CD8-positive, alpha-beta memory T cell (primary cell): ENCODE results near the gene ELANE. TPM values are rescaled to one million over a fixed set of nuclear protein-coding genes. Genes with fewer than 3 reads are reported as not detected.

ENCODE experiments used
- CTCF ChIA-PET: fragments of 350-600 bp; sonication (Branson Sonifier 250); formaldehyde crosslinking; loops from one replicate; lab custom pipeline; 2021; ENCODE audit warnings: antibody characterized with exemption; lab: Charles Lee
- POLR2A ChIA-PET: fragments of 350-600 bp; sonication (Branson Sonifier 250); formaldehyde crosslinking; loops from one replicate; lab custom pipeline; 2021; ENCODE audit warnings: antibody characterized with exemption; lab: Charles Lee
- DNase-seq, 5 donors: peaks; one replicate each; pipeline versions ENCODE4 v3.0.0 to v3.0.0-alpha.2; 2020 to 2022; ENCODE audit warnings: mixed read lengths in 1 of 5
- H3K27ac ChIP-seq: one replicate; pipeline ENCODE4 v1.7.0; 2013; ENCODE audit warnings: low read depth, mild to moderate bottlenecking, low read length, moderate library complexity
- H3K27me3 ChIP-seq: 2 replicates; pipeline ENCODE4 v1.7.0; 2013; ENCODE audit warnings: low read length, mild to moderate bottlenecking; ENCODE audit not compliant: insufficient read depth, poor library complexity, severe bottlenecking
- H3K36me3 ChIP-seq: 2 replicates; pipeline ENCODE4 v1.7.0; 2013; ENCODE audit warnings: mild to moderate bottlenecking, low read length, moderate library complexity; ENCODE audit not compliant: insufficient read depth
- H3K4me1 ChIP-seq: 2 replicates; pipeline ENCODE4 v1.7.0; 2013; ENCODE audit warnings: mild to moderate bottlenecking, low read length, moderate library complexity; ENCODE audit not compliant: insufficient read depth
- H3K4me3 ChIP-seq: 2 replicates; pipeline ENCODE4 v1.7.0; 2013; ENCODE audit warnings: mild to moderate bottlenecking, low read length
- H3K9me3 ChIP-seq: 2 replicates; pipeline ENCODE4 v1.7.0; 2013; ENCODE audit warnings: mild to moderate bottlenecking, low read length
- H3K27ac Mint-ChIP-seq, 8 donors: one replicate each; pipeline ENCODE4 v1.8.0; 2020 to 2021; ENCODE audit warnings: mixed read lengths in 8 of 8, mild to moderate bottlenecking in 6 of 8, inconsistent platforms in 3 of 8, moderate library complexity in 3 of 8
- H3K27me3 Mint-ChIP-seq, 2 donors: one replicate each; pipeline ENCODE4 v1.8.0; 2020 to 2021; ENCODE audit warnings: mixed read lengths in 2 of 2, mild to moderate bottlenecking in 1 of 2, moderate library complexity in 1 of 2
- H3K36me3 Mint-ChIP-seq, 3 donors: one replicate each; pipeline ENCODE4 v1.8.0; 2020 to 2021; ENCODE audit warnings: mixed read lengths in 3 of 3, inconsistent platforms in 1 of 3, mild to moderate bottlenecking in 1 of 3
- H3K4me1 Mint-ChIP-seq, 3 donors: one replicate each; pipeline ENCODE4 v1.8.0; 2020 to 2021; ENCODE audit warnings: mixed read lengths in 3 of 3, inconsistent platforms in 1 of 3, mild to moderate bottlenecking in 1 of 3
- H3K4me3 Mint-ChIP-seq, 7 donors: one replicate each; pipeline ENCODE4 v1.8.0; 2020 to 2021; ENCODE audit warnings: mixed read lengths in 7 of 7, mild to moderate bottlenecking in 6 of 7, moderate library complexity in 4 of 7, inconsistent platforms in 2 of 7
- H3K9me3 Mint-ChIP-seq, 5 donors: one replicate each; pipeline ENCODE4 v1.8.0; 2020 to 2022; ENCODE audit warnings: mixed read lengths in 5 of 5, mild to moderate bottlenecking in 3 of 5, moderate library complexity in 2 of 5, inconsistent platforms in 1 of 5
- polyA plus RNA-seq: library from polyadenylated mRNA; unstranded; fragments of 300-500 nt; fragmentation: Illumina TruSeq; gene quantifications from one replicate; pipeline ENCODE4 v1.2.3, GENCODE V29; 2021
- total RNA-seq, 2 experiments: library from RNA; stranded (reverse); gene quantifications; one replicate each; pipeline ENCODE4 v1.2.3, GENCODE V29; 2021

Gene ELANE
- total and polyA plus RNA-seq, 3 experiments from 2014 or later, result not detected

- H3K9me3 Mint-ChIP-seq, result peaks cover 0 to 2% (median 0%) of the 10 kb centered on the region in 5 donors
- no peak overlapping the region for H3K4me3 Mint-ChIP-seq
- POLR2A ChIA-PET, result interaction anchor here (5.3 kb wide), 1 partner anchor 11 kb away, joined by 77 read pairs; no protein-coding TSS in a partner anchor
- no peak for DNase-seq
- Histone ChIP-seq H3K27ac (no peak overlapping the region), H3K36me3 (no peaks in the 10 kb centered on the region), H3K27me3 (no peaks in the 10 kb centered on the region), H3K9me3 (no peaks in the 10 kb centered on the region), H3K4me1 (peaks cover 16% of the 10 kb centered on the region), H3K4me3 (no peak overlapping the region)
- CTCF ChIA-PET, result interaction anchor here (0.7 to 1.5 kb wide), 6 partner anchors 8 to 105 kb away, joined by 3 to 4 read pairs (median 3); no protein-coding TSS in a partner anchor
- peak overlapping the region in 3 of 8 donors; percentile 47 to 84 (median 76) for H3K27ac Mint-ChIP-seq
- peaks cover 0 to 48% (median 3%) of the 10 kb centered on the region in 3 donors for H3K36me3 Mint-ChIP-seq
- peaks cover 10 to 38% (median 16%) of the 10 kb centered on the region in 3 donors for H3K4me1 Mint-ChIP-seq
- H3K27me3 Mint-ChIP-seq, result peaks cover 0 to 5% of the 10 kb centered on the region in 2 donors
Observed at GRCh38 chr19:896434-896833, 44.3 kb downstream of the ELANE start.

GRCh38 chr19:896999-897398 lies 44.9 kb downstream of the ELANE start:
- Histone ChIP-seq H3K9me3 (no peaks in the 10 kb centered on the region), H3K27me3 (no peaks in the 10 kb centered on the region), H3K36me3 (no peaks in the 10 kb centered on the region), H3K27ac (no peak overlapping the region), H3K4me3 (no peak overlapping the region), H3K4me1 (peaks cover 15% of the 10 kb centered on the region)
- H3K36me3 Mint-ChIP-seq, result peaks cover 0 to 53% (median 3%) of the 10 kb centered on the region in 3 donors
- ChIA-PET POLR2A (interaction anchor here (1.4 to 5.3 kb wide), 2 partner anchors 9 to 11 kb away, joined by 5 to 77 read pairs; no protein-coding TSS in a partner anchor), CTCF (interaction anchor here (0.7 to 1.0 kb wide), 3 partner anchors 9 to 33 kb away, joined by 3 read pairs; no protein-coding TSS in a partner anchor)
- H3K4me1 Mint-ChIP-seq, result peaks cover 11 to 40% (median 16%) of the 10 kb centered on the region in 3 donors
- peaks cover 0 to 5% of the 10 kb centered on the region in 2 donors for H3K27me3 Mint-ChIP-seq
- no peak overlapping the region for H3K4me3 Mint-ChIP-seq
- H3K9me3 Mint-ChIP-seq, result peaks cover 0 to 2% (median 0%) of the 10 kb centered on the region in 5 donors
- H3K27ac Mint-ChIP-seq, result peak overlapping the region in 2 of 8 donors; percentile 66 to 76
- DNase-seq, result no peak

- peaks cover 0 to 2% (median 0%) of the 10 kb centered on the region in 5 donors for H3K9me3 Mint-ChIP-seq
- H3K4me3 Mint-ChIP-seq, result no peak overlapping the region
- DNase-seq, result no peak
- ChIA-PET CTCF (interaction anchor here (1.0 to 1.9 kb wide), 3 partner anchors 10 to 12 kb away, joined by 3 to 6 read pairs (median 4); no protein-coding TSS in a partner anchor), POLR2A (interaction anchor here (1.4 kb wide), 1 partner anchor 9 kb away, joined by 5 read pairs; no protein-coding TSS in a partner anchor)
- H3K27me3 ChIP-seq, result no peaks in the 10 kb centered on the region
- H3K27me3 Mint-ChIP-seq, result peaks cover 0 to 5% of the 10 kb centered on the region in 2 donors
- no peaks in the 10 kb centered on the region for H3K9me3 ChIP-seq
- H3K27ac ChIP-seq, result no peak overlapping the region
- peaks cover 0 to 56% (median 3%) of the 10 kb centered on the region in 3 donors for H3K36me3 Mint-ChIP-seq
- no peak overlapping the region for H3K4me3 ChIP-seq
- H3K4me1 ChIP-seq, result peaks cover 12% of the 10 kb centered on the region
- no peaks in the 10 kb centered on the region for H3K36me3 ChIP-seq
- H3K4me1 Mint-ChIP-seq, result peaks cover 13 to 40% (median 16%) of the 10 kb centered on the region in 3 donors
- no peak overlapping the region for H3K27ac Mint-ChIP-seq
Observed at GRCh38 chr19:897442-898039, 45.4 kb downstream of the ELANE start.

GRCh38 chr19:898663-899062 lies 46.6 kb downstream of the ELANE start:
- H3K9me3 ChIP-seq, result no peaks in the 10 kb centered on the region
- H3K27me3 ChIP-seq, result no peaks in the 10 kb centered on the region
- H3K36me3 Mint-ChIP-seq, result peaks cover 0 to 53% (median 3%) of the 10 kb centered on the region in 3 donors
- no peaks in the 10 kb centered on the region for H3K36me3 ChIP-seq
- no peak overlapping the region for H3K4me3 Mint-ChIP-seq
- peaks cover 7 to 35% (median 8%) of the 10 kb centered on the region in 3 donors for H3K4me1 Mint-ChIP-seq
- no peaks in the 10 kb centered on the region for H3K27me3 Mint-ChIP-seq
- peaks cover 12% of the 10 kb centered on the region for H3K4me1 ChIP-seq
- no peak overlapping the region for H3K27ac ChIP-seq
- no peaks in the 10 kb centered on the region for H3K9me3 Mint-ChIP-seq
- no peak overlapping the region for H3K4me3 ChIP-seq
- POLR2A ChIA-PET, result interaction anchor here (0.8 to 1.4 kb wide), 3 partner anchors 8 to 16 kb away, joined by 4 to 5 read pairs (median 4); no protein-coding TSS in a partner anchor
- CTCF ChIA-PET, result interaction anchor here (1.0 to 1.9 kb wide), 3 partner anchors 9 to 35 kb away, joined by 3 to 6 read pairs (median 4); no protein-coding TSS in a partner anchor
- DNase-seq, result peak in 3 of 5 donors; percentile 44 to 73 (median 62)
- peak overlapping the region in 2 of 8 donors; percentile 72 to 73 for H3K27ac Mint-ChIP-seq

GRCh38 chr19:899336-900042 lies 47.4 kb downstream of the ELANE start:
- no peak overlapping the region for H3K27ac ChIP-seq

GRCh38 chr19:900043-900301 lies 47.9 kb downstream of the ELANE start:
- no peaks in the 10 kb centered on the region for H3K27me3 Mint-ChIP-seq
- H3K4me3 ChIP-seq, result no peak overlapping the region
- no peaks in the 10 kb centered on the region for H3K9me3 Mint-ChIP-seq
- H3K36me3 Mint-ChIP-seq, result peaks cover 0 to 59% (median 3%) of the 10 kb centered on the region in 3 donors
- H3K4me1 Mint-ChIP-seq, result peaks cover 4 to 39% (median 6%) of the 10 kb centered on the region in 3 donors
- DNase-seq, result no peak
- POLR2A ChIA-PET, result no interaction called here
- no peaks in the 10 kb centered on the region for H3K9me3 ChIP-seq
- H3K27me3 ChIP-seq, result no peaks in the 10 kb centered on the region
- H3K4me1 ChIP-seq, result peaks cover 20% of the 10 kb centered on the region
- H3K27ac ChIP-seq, result no peak overlapping the region
- no peak overlapping the region for H3K4me3 Mint-ChIP-seq
- peak overlapping the region in 3 of 8 donors; percentile 33 to 81 (median 57) for H3K27ac Mint-ChIP-seq
- CTCF ChIA-PET, result no interaction called here
- peaks cover 6% of the 10 kb centered on the region for H3K36me3 ChIP-seq

More at GRCh38 chr19:899336-900042, 47.4 kb downstream of the ELANE start:
- peak overlapping the region in 2 of 8 donors; percentile 72 to 73 for H3K27ac Mint-ChIP-seq
- Histone ChIP-seq H3K4me1 (peaks cover 15% of the 10 kb centered on the region), H3K9me3 (no peaks in the 10 kb centered on the region), H3K4me3 (no peak overlapping the region), H3K36me3 (peaks cover 5% of the 10 kb centered on the region), H3K27me3 (no peaks in the 10 kb centered on the region)
- ChIA-PET CTCF (interaction anchor here (1.3 to 1.9 kb wide), 2 partner anchors 10 to 36 kb away, joined by 3 to 6 read pairs; no protein-coding TSS in a partner anchor), POLR2A (interaction anchor here (0.6 to 1.4 kb wide), 2 partner anchors 10 to 370 kb away, joined by 4 to 6 read pairs; no protein-coding TSS in a partner anchor)
- no peaks in the 10 kb centered on the region for H3K27me3 Mint-ChIP-seq
- H3K4me1 Mint-ChIP-seq, result peaks cover 4 to 36% (median 6%) of the 10 kb centered on the region in 3 donors
- DNase-seq, result no peak
- no peak overlapping the region for H3K4me3 Mint-ChIP-seq
- H3K9me3 Mint-ChIP-seq, result no peaks in the 10 kb centered on the region
- H3K36me3 Mint-ChIP-seq, result peaks cover 0 to 59% (median 3%) of the 10 kb centered on the region in 3 donors

GRCh38 chr19:900302-901111 lies 48.4 kb downstream of the ELANE start:
- no peaks in the 10 kb centered on the region for H3K9me3 ChIP-seq
- peaks cover 18% of the 10 kb centered on the region for H3K4me1 ChIP-seq
- ChIA-PET POLR2A (no interaction called here), CTCF (interaction anchor here (1.2 kb wide), 1 partner anchor 9 kb away, joined by 3 read pairs; no protein-coding TSS in a partner anchor)
- no peaks in the 10 kb centered on the region for H3K27me3 ChIP-seq
- H3K36me3 ChIP-seq, result peaks cover 6% of the 10 kb centered on the region
- no peak overlapping the region for H3K4me3 ChIP-seq
- Mint-ChIP-seq H3K27ac (peak overlapping the region in 4 of 8 donors; percentile 33 to 81 (median 60)), H3K4me3 (no peak overlapping the region), H3K4me1 (peaks cover 0 to 39% (median 6%) of the 10 kb centered on the region in 3 donors), H3K36me3 (peaks cover 0 to 59% (median 3%) of the 10 kb centered on the region in 3 donors), H3K27me3 (no peaks in the 10 kb centered on the region), H3K9me3 (no peaks in the 10 kb centered on the region)
- peak in 1 of 5 donors; percentile 30 for DNase-seq
- no peak overlapping the region for H3K27ac ChIP-seq
